Measurements from ENCODE around the gene TRAPPC3L.

- TF ChIP-seq, protein P1, sequence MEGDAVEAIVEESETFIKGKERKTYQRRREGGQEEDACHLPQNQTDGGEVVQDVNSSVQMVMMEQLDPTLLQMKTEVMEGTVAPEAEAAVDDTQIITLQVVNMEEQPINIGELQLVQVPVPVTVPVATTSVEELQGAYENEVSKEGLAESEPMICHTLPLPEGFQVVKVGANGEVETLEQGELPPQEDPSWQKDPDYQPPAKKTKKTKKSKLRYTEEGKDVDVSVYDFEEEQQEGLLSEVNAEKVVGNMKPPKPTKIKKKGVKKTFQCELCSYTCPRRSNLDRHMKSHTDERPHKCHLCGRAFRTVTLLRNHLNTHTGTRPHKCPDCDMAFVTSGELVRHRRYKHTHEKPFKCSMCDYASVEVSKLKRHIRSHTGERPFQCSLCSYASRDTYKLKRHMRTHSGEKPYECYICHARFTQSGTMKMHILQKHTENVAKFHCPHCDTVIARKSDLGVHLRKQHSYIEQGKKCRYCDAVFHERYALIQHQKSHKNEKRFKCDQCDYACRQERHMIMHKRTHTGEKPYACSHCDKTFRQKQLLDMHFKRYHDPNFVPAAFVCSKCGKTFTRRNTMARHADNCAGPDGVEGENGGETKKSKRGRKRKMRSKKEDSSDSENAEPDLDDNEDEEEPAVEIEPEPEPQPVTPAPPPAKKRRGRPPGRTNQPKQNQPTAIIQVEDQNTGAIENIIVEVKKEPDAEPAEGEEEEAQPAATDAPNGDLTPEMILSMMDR (IDR thresholded peaks at IDR 0.05): no peak
- no peak for TF ChIP-seq ZFX (IDR thresholded peaks at IDR 0.05; ENCODE audit: borderline replicate concordance)
Measured at GRCh38 chr6:116451916-116452315, 93.6 kb downstream of the TRAPPC3L start.
